Liver (tissue), 9 donors: Measurements from ENCODE around the gene HPCAL1. TPM values are rescaled to one million over a fixed set of nuclear protein-coding genes. Genes with fewer than 3 reads are reported as not detected.
A peak's percentile ranks its signal among the peaks of the same experiment; 100 is the strongest.

Experiments used
- DNase-seq: peaks from one replicate; pipeline ENCODE4 v3.0.0-alpha.2; 2017; ENCODE audit warnings: low spot score
- H3K27ac ChIP-seq, 2 donors: one replicate each; pipeline ENCODE4 v1.7.0; 2013; ENCODE audit warnings: inconsistent platforms in 2 of 2, low read length in 2 of 2, control low read depth in 1 of 2, low read depth in 1 of 2, mild to moderate bottlenecking in 1 of 2
- H3K27me3 ChIP-seq, 4 donors: one replicate each; pipeline versions ENCODE4 v1.6.1 to v1.7.0; 2013; ENCODE audit warnings: low read length in 3 of 4, inconsistent platforms in 1 of 4, mild to moderate bottlenecking in 1 of 4, moderate library complexity in 1 of 4; ENCODE audit not compliant: control insufficient read depth in 4 of 4, insufficient read depth in 4 of 4
- H3K36me3 ChIP-seq, 4 donors: one replicate each; pipeline versions ENCODE4 v1.6.1 to v1.7.0; 2013; ENCODE audit warnings: low read length in 3 of 4, mild to moderate bottlenecking in 3 of 4, low read depth in 1 of 4, moderate library complexity in 1 of 4; ENCODE audit not compliant: control insufficient read depth in 4 of 4, insufficient read depth in 3 of 4
- H3K4me1 ChIP-seq, 4 donors: one replicate each; pipeline versions ENCODE4 v1.6.1 to v1.7.0; 2013; ENCODE audit warnings: low read length in 3 of 4, mild to moderate bottlenecking in 3 of 4, moderate library complexity in 1 of 4; ENCODE audit not compliant: control insufficient read depth in 4 of 4, insufficient read depth in 4 of 4
- H3K4me3 ChIP-seq, 3 donors: one replicate each; pipeline versions ENCODE4 v1.6.1 to v1.7.0; 2013; ENCODE audit warnings: low read length in 3 of 3, control low read depth in 1 of 3, low read depth in 1 of 3, mild to moderate bottlenecking in 1 of 3
- H3K9ac ChIP-seq, 2 donors: one replicate each; pipeline ENCODE4 v1.7.0; 2013; ENCODE audit warnings: low read length in 2 of 2, mild to moderate bottlenecking in 2 of 2, moderate library complexity in 2 of 2, control low read depth in 1 of 2, low read depth in 1 of 2
- H3K9me3 ChIP-seq, 4 donors: one replicate each; pipeline versions ENCODE4 v1.6.1 to v1.7.0; 2013; ENCODE audit warnings: low read length in 3 of 4; ENCODE audit not compliant: control insufficient read depth in 4 of 4
- ATF3 ChIP-seq: IDR thresholded peaks from 2 replicates; pipeline ENCODE4 v1.6.1; 2016; ENCODE audit warnings: antibody characterized with exemption
- EGR1 ChIP-seq, 2 donors: IDR thresholded peaks; 2 replicates each; pipeline ENCODE4 v1.6.1; 2016 to 2018; ENCODE audit warnings: antibody characterized with exemption in 2 of 2, low read depth in 2 of 2
- FOXA1 ChIP-seq: IDR thresholded peaks from 2 replicates; pipeline ENCODE4 v1.6.1; 2016; ENCODE audit warnings: antibody characterized with exemption
- FOXA2 ChIP-seq: IDR thresholded peaks from 2 replicates; pipeline ENCODE4 v1.6.1; 2016; ENCODE audit warnings: antibody characterized with exemption
- GABPA ChIP-seq, 2 donors: IDR thresholded peaks in 1 of 2; conservative IDR thresholded peaks in 1 of 2; 2 replicates each; pipeline ENCODE4 v1.6.1; 2016; ENCODE audit warnings: antibody characterized with exemption in 2 of 2, mild to moderate bottlenecking in 1 of 2, moderate library complexity in 1 of 2
- HNF4G ChIP-seq: IDR thresholded peaks from 2 replicates; pipeline ENCODE4 v1.6.1; 2016; ENCODE audit warnings: antibody characterized with exemption
- JUND ChIP-seq, 2 donors: IDR thresholded peaks; 2 replicates each; pipeline ENCODE4 v1.6.1; 2016; ENCODE audit warnings: antibody characterized with exemption in 2 of 2
- NR2F2 ChIP-seq: IDR thresholded peaks from 2 replicates; pipeline ENCODE4 v1.6.1; 2016; ENCODE audit warnings: antibody characterized with exemption
- RAD21 ChIP-seq, 2 donors: IDR thresholded peaks; 2 replicates each; pipeline ENCODE4 v1.6.1; 2016; ENCODE audit warnings: antibody characterized with exemption in 2 of 2, mild to moderate bottlenecking in 2 of 2
- REST ChIP-seq: IDR thresholded peaks from 2 replicates; pipeline ENCODE4 v1.6.1; 2016; ENCODE audit warnings: antibody characterized with exemption, mild to moderate bottlenecking
- RXRA ChIP-seq, 2 donors: IDR thresholded peaks; 2 replicates each; pipeline ENCODE4 v1.6.1; 2017 to 2018; ENCODE audit warnings: antibody characterized with exemption in 2 of 2, mild to moderate bottlenecking in 1 of 2
- SP1 ChIP-seq: IDR thresholded peaks from 2 replicates; pipeline ENCODE4 v1.6.1; 2018; ENCODE audit warnings: antibody characterized with exemption, mild to moderate bottlenecking
- TAF1 ChIP-seq: conservative IDR thresholded peaks from 2 replicates; pipeline ENCODE4 v1.6.1; 2016; ENCODE audit warnings: antibody characterized with exemption, mild to moderate bottlenecking
- WGBS: extraction: QIAGEN DNeasy Blood & Tissue Kit; methylation state at CpG from one replicate; pipeline ENCODE4 v1.1.7; 2013; 5-methylcytosine and 5-hydroxymethylcytosine counted together
- polyA plus RNA-seq, 2 donors: library from polyadenylated mRNA; stranded (reverse) in 1 of 2; unstranded in 1 of 2; fragments of 200-250 nt in 1 of 2; fragments of >200 nt in 1 of 2; fragmentation: Nextera tagmentation in 1 of 2; extraction: Ambion mirVana in 1 of 2; gene quantifications; one replicate each; pipeline versions ENCODE4 v1.2.1 to v1.2.3, GENCODE V29; 2013 to 2015
- total RNA-seq, 2 donors: library from RNA; depleted of rRNA; stranded (reverse); fragments of >200 nt; gene quantifications; one replicate each; pipeline ENCODE4 v1.2.3, GENCODE V29; 2014
- TF ChIP-seq, protein P1 (sequence below): IDR thresholded peaks from 2 replicates; pipeline ENCODE4 v1.6.1; 2016; ENCODE audit warnings: antibody characterized with exemption
- TF ChIP-seq, protein P2 (sequence below): IDR thresholded peaks from 2 replicates; pipeline ENCODE4 v1.6.1; 2016; ENCODE audit warnings: antibody characterized with exemption
- TF ChIP-seq, protein P3 (sequence below): fragments of 150-350 bp; IDR thresholded peaks from 2 replicates; pipeline ENCODE4 v1.5.1; 2017; ENCODE audit warnings: improper control_type of control experiment, low read depth, low read length; ENCODE audit not compliant: missing input control
- donor health status: healthy.
- donor health status: healthy.
- donor health status: healthy.
- donor health status: healthy.
- donor health status: healthy.

The HPCAL1 gene
- total and polyA plus RNA-seq, 4 donors, result 17.3 to 27.9 (median 22.9) TPM

- TF ChIP-seq TAF1 (peak; percentile 97), RXRA (IDR thresholded peaks at IDR 0.05) (peak; percentile 37 to 67), GABPA (IDR thresholded peaks at IDR 0.05 in 1 of 2, conservative IDR thresholded peaks at IDR 0.05 in 1 of 2) (peak; percentile 58 to 87), FOXA2 (no peak), HNF4G (peak; percentile 74)
These were observed 147.4 kb downstream of the HPCAL1 start (continued) for GRCh38 chr2:10449838-10450691.

GRCh38 chr2:10451819-10452218 is 149.1 kb downstream of the HPCAL1 start:
- WGBS, result 91% methylated on average over 6 of the region's 6 CpGs
- peak overlapping the region in 1 of 3 donors; percentile 6 for H3K4me3 ChIP-seq
- no peak for DNase-seq
- peak overlapping the region; percentile 99 for H3K27ac ChIP-seq
- H3K36me3 ChIP-seq, result no peaks in the 10 kb centered on the region
- TF ChIP-seq GABPA (IDR thresholded peaks at IDR 0.05 in 1 of 2, conservative IDR thresholded peaks at IDR 0.05 in 1 of 2) (no peak), FOXA1 (no peak), RAD21 (IDR thresholded peaks at IDR 0.05) (no peak), ATF3 (no peak), TAF1 (no peak), NR2F2 (no peak), JUND (IDR thresholded peaks at IDR 0.05) (no peak), SP1 (no peak), RXRA (IDR thresholded peaks at IDR 0.05) (no peak), EGR1 (IDR thresholded peaks at IDR 0.05; ENCODE audit: low read depth in 2 of 2) (no peak), FOXA2 (no peak)
- TF ChIP-seq, protein P1, sequence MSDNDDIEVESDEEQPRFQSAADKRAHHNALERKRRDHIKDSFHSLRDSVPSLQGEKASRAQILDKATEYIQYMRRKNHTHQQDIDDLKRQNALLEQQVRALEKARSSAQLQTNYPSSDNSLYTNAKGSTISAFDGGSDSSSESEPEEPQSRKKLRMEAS, result no peak
- TF ChIP-seq, protein P2, sequence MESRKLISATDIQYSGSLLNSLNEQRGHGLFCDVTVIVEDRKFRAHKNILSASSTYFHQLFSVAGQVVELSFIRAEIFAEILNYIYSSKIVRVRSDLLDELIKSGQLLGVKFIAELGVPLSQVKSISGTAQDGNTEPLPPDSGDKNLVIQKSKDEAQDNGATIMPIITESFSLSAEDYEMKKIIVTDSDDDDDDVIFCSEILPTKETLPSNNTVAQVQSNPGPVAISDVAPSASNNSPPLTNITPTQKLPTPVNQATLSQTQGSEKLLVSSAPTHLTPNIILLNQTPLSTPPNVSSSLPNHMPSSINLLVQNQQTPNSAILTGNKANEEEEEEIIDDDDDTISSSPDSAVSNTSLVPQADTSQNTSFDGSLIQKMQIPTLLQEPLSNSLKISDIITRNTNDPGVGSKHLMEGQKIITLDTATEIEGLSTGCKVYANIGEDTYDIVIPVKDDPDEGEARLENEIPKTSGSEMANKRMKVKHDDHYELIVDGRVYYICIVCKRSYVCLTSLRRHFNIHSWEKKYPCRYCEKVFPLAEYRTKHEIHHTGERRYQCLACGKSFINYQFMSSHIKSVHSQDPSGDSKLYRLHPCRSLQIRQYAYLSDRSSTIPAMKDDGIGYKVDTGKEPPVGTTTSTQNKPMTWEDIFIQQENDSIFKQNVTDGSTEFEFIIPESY, result no peak
- TF ChIP-seq, protein P3, sequence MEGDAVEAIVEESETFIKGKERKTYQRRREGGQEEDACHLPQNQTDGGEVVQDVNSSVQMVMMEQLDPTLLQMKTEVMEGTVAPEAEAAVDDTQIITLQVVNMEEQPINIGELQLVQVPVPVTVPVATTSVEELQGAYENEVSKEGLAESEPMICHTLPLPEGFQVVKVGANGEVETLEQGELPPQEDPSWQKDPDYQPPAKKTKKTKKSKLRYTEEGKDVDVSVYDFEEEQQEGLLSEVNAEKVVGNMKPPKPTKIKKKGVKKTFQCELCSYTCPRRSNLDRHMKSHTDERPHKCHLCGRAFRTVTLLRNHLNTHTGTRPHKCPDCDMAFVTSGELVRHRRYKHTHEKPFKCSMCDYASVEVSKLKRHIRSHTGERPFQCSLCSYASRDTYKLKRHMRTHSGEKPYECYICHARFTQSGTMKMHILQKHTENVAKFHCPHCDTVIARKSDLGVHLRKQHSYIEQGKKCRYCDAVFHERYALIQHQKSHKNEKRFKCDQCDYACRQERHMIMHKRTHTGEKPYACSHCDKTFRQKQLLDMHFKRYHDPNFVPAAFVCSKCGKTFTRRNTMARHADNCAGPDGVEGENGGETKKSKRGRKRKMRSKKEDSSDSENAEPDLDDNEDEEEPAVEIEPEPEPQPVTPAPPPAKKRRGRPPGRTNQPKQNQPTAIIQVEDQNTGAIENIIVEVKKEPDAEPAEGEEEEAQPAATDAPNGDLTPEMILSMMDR, result no peak
- H3K9me3 ChIP-seq, result no peaks in the 10 kb centered on the region
- H3K27me3 ChIP-seq, result no peaks in the 10 kb centered on the region
- H3K9ac ChIP-seq, result peak overlapping the region in 1 of 2 donors; percentile 24
- H3K4me1 ChIP-seq, result peaks cover 5 to 43% (median 29%) of the 10 kb centered on the region in 4 donors

GRCh38 chr2:10452312-10452711 is 149.6 kb downstream of the HPCAL1 start:
- peak; percentile 61 for DNase-seq
- H3K9ac ChIP-seq, result peak overlapping the region in 1 of 2 donors; percentile 24
- peak overlapping the region; percentile 99 for H3K27ac ChIP-seq
- TF ChIP-seq FOXA2 (peak; percentile 67), GABPA (IDR thresholded peaks at IDR 0.05 in 1 of 2, conservative IDR thresholded peaks at IDR 0.05 in 1 of 2) (peak in 1 of 2 donors; percentile 60), REST (peak; percentile 48), SP1 (peak; percentile 66), RAD21 (IDR thresholded peaks at IDR 0.05) (peak; percentile 42 to 55), HNF4G (no peak), FOXA1 (peak; percentile 82), RXRA (IDR thresholded peaks at IDR 0.05) (peak; percentile 49 to 74)
- TF ChIP-seq, protein P3, result no peak

More at GRCh38 chr2:10452312-10452711, 149.6 kb downstream of the HPCAL1 start:
- Histone ChIP-seq H3K9me3 (no peaks in the 10 kb centered on the region), H3K36me3 (no peaks in the 10 kb centered on the region), H3K27me3 (no peaks in the 10 kb centered on the region), H3K4me3 (peak overlapping the region in 1 of 3 donors; percentile 6), H3K4me1 (peaks cover 5 to 40% (median 27%) of the 10 kb centered on the region in 4 donors)
- WGBS, result 34% methylated on average over 3 of the region's 3 CpGs
